Endodermal cell (in vitro differentiated cells): ENCODE data around the gene SEPSECS. TPM values are rescaled to one million over a fixed set of nuclear protein-coding genes. Genes with fewer than 3 reads are reported as not detected.

Experiments
- DNase-seq: peaks from one replicate; pipeline ENCODE4 v3.0.0-alpha.2; 2017
- H3K27ac ChIP-seq: 2 replicates; pipeline ENCODE4 v1.5.1; 2013; ENCODE audit warnings: mild to moderate bottlenecking, low read depth, low read length, moderate library complexity
- H3K27me3 ChIP-seq: 2 replicates; pipeline ENCODE4 v1.6.1; 2013; ENCODE audit warnings: mild to moderate bottlenecking, low read length, moderate library complexity; ENCODE audit not compliant: insufficient read depth, control insufficient read depth, poor library complexity, severe bottlenecking
- H3K36me3 ChIP-seq: 2 replicates; pipeline ENCODE4 v1.7.0; 2013; ENCODE audit warnings: mild to moderate bottlenecking, low read length, moderate library complexity; ENCODE audit not compliant: control insufficient read depth, insufficient read depth
- H3K4me1 ChIP-seq: one replicate; pipeline ENCODE4 v1.7.0; 2013; ENCODE audit warnings: low read length; ENCODE audit not compliant: control insufficient read depth, insufficient read depth
- H3K4me3 ChIP-seq: 2 replicates; pipeline ENCODE4 v1.5.1; 2013; ENCODE audit warnings: mild to moderate bottlenecking, low read length, moderate library complexity
- H3K9ac ChIP-seq: 2 replicates; pipeline ENCODE4 v1.6.1; 2013; ENCODE audit warnings: mild to moderate bottlenecking, low read length, moderate library complexity; ENCODE audit not compliant: poor library complexity, severe bottlenecking; ENCODE audit errors: extremely low read depth
- H3K9me3 ChIP-seq: 2 replicates; pipeline ENCODE4 v1.6.1; 2013; ENCODE audit warnings: mild to moderate bottlenecking, low read length, moderate library complexity; ENCODE audit not compliant: control insufficient read depth
- H3K27ac Mint-ChIP-seq: 2 replicates; pipeline ENCODE4 v1.8.0; 2020; ENCODE audit warnings: mixed read lengths
- H3K27me3 Mint-ChIP-seq: 2 replicates; pipeline ENCODE4 v1.8.0; 2021; ENCODE audit warnings: mild to moderate bottlenecking, mixed read lengths; ENCODE audit not compliant: insufficient read depth
- H3K36me3 Mint-ChIP-seq: 2 replicates; pipeline ENCODE4 v1.8.0; 2020; ENCODE audit warnings: low read depth, mixed read lengths
- H3K4me1 Mint-ChIP-seq: 2 replicates; pipeline ENCODE4 v1.8.0; 2020; ENCODE audit warnings: mixed read lengths
- H3K4me3 Mint-ChIP-seq: 2 replicates; pipeline ENCODE4 v1.8.0; 2020; ENCODE audit warnings: mild to moderate bottlenecking, moderate library complexity, mixed read lengths
- H3K9me3 Mint-ChIP-seq: 2 replicates; pipeline ENCODE4 v1.8.0; 2020; ENCODE audit warnings: mild to moderate bottlenecking, mixed read lengths
- WGBS, 2 experiments: methylation state at CpG; one replicate each; pipeline versions ENCODE4 v1.1.5 to v1.1.7; 2013; ENCODE audit warnings: missing lambda C conversion rate in 2 of 2, mixed read lengths in 1 of 2; ENCODE audit not compliant: insufficient coverage in 1 of 2, insufficient read length in 1 of 2; 5-methylcytosine and 5-hydroxymethylcytosine counted together
- total RNA-seq, 2 donors: library from RNA; stranded (reverse); fragmentation: NEBNext Ultra II Directional in 1 of 2; extraction: Animal tissue kit (Norgen Biotek cat#: 25700) in 1 of 2; gene quantifications; 2 replicates in 1 of 2; 3 replicates in 1 of 2; pipeline ENCODE4 v1.2.1, GENCODE V29; 2021
- TF ChIP-seq, protein P1 (sequence below): fragments of 200-600 bp; sonication (generic); conservative IDR thresholded peaks from 2 replicates; pipeline ENCODE4 v1.5.0; 2021; ENCODE audit warnings: antibody characterized with exemption, mild to moderate bottlenecking

The SEPSECS gene
- total RNA-seq, 2 donors from 2014 or later, result 5.9 to 12.6 TPM

DNA sequence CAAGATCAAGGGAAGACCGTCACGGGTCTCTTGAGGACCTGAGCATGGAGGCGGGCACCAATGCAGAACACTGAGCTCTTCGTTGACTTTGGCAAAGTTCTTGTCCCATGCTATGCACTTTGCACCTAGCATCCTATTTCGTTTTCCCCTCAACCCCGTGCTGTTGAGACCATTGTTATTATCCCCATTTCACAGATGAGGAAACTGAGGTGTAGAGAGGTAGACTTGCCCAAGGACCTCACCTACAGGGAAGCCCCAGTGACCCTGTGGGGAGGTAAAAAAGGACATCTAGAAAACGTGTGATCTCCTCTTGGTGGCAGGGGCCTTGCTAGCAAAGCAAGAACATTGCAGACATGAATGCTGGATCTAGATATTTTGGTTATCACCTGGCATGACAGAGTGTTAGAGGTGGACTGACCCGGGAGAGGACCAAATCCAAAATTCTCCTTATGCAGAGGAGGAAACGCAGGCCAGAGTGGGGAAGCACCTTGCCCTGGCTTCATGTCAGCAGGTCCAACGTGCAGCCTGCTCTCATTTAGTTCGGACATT lies 48.5 kb downstream of the SEPSECS start:
- TF ChIP-seq, protein P1, sequence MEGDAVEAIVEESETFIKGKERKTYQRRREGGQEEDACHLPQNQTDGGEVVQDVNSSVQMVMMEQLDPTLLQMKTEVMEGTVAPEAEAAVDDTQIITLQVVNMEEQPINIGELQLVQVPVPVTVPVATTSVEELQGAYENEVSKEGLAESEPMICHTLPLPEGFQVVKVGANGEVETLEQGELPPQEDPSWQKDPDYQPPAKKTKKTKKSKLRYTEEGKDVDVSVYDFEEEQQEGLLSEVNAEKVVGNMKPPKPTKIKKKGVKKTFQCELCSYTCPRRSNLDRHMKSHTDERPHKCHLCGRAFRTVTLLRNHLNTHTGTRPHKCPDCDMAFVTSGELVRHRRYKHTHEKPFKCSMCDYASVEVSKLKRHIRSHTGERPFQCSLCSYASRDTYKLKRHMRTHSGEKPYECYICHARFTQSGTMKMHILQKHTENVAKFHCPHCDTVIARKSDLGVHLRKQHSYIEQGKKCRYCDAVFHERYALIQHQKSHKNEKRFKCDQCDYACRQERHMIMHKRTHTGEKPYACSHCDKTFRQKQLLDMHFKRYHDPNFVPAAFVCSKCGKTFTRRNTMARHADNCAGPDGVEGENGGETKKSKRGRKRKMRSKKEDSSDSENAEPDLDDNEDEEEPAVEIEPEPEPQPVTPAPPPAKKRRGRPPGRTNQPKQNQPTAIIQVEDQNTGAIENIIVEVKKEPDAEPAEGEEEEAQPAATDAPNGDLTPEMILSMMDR, result no peak
- Histone ChIP-seq H3K27me3 (no peaks in the 10 kb centered on the region), H3K27ac (no peak overlapping the region), H3K4me3 (no peak overlapping the region), H3K9ac (no peak overlapping the region), H3K36me3 (no peaks in the 10 kb centered on the region), H3K9me3 (no peaks in the 10 kb centered on the region), H3K4me1 (peaks cover 12% of the 10 kb centered on the region)
- peaks cover 31% of the 10 kb centered on the region for H3K27me3 Mint-ChIP-seq
- no peak overlapping the region for H3K4me3 Mint-ChIP-seq
- no peaks in the 10 kb centered on the region for H3K36me3 Mint-ChIP-seq
- H3K4me1 Mint-ChIP-seq, result peaks cover 24% of the 10 kb centered on the region
- H3K27ac Mint-ChIP-seq, result no peak overlapping the region
- no peaks in the 10 kb centered on the region for H3K9me3 Mint-ChIP-seq
- 90% methylated on average over 7 to 11 of the region's 11 CpGs for WGBS, 2 experiments
- DNase-seq, result no peak

DNA sequence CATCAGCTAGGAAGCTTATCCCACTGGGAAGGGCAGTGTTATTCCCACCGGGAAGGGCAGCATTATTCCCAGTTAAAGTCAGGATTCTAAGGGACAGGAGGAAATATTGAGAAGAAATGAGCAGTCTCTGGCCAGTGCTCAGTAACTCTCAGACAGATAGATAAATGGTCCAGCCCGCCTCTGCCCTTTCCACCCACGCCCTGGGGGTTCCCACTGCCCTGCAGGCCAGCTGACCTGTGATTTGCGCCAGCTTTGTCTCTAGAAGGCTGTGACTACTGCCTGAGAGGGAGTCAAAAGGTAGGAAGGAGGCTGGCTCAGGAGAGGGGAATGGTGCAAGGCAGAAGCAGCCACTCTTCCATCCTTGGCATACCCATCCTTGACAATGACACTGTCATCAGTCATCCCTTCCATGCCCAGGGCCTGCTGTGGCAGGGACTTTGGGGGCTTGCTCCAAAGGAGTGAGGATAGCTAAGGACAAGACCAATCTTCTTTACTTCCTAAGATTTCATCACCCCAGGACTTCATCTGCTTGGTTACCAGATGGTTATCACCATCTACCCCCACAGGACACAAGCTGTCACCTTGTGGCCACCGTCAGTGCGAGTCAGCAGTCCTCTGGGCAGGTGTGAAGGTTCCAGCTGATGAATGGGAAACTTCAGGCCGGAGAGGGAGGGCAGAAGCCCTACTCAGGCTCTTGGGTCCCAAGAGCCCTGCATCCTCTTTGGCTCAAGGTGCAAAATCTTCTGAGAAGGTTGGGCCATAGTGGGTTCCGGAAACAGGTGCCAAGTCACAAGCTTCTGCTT lies 49.5 kb downstream of the SEPSECS start:
- H3K4me1 Mint-ChIP-seq, result peaks cover 24% of the 10 kb centered on the region

DNA sequence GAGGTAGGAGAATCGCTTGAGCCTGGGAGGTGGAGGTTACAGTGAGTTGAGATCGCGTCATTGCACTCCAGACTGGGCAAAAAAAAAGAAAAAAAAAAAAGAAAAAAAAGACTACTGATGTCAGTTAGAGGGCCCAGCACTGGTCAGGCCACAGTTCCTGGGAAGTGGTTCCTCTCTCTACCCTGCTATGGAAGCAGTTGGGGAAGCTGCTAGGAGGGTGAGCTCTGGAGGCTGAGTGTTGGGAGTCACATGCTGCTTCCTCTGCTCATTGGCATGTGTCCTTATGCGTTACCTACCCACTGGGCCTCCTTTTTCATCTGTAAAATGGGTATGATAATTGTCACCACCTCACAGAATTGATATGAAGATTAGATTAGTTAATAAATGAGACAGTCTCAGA lies 50.7 kb downstream of the SEPSECS start:
- Mint-ChIP-seq H3K4me1 (peaks cover 26% of the 10 kb centered on the region), H3K27ac (no peak overlapping the region)
- no peak overlapping the region for H3K4me3 ChIP-seq

More for the DNA sequence above, 49.5 kb downstream of the SEPSECS start:
- H3K4me1 ChIP-seq, result peaks cover 12% of the 10 kb centered on the region
- Mint-ChIP-seq H3K9me3 (no peaks in the 10 kb centered on the region), H3K27ac (no peak overlapping the region), H3K4me3 (no peak overlapping the region), H3K36me3 (no peaks in the 10 kb centered on the region), H3K27me3 (peaks cover 29% of the 10 kb centered on the region)
- no peak overlapping the region for H3K4me3 ChIP-seq
- no peak for DNase-seq
- no peaks in the 10 kb centered on the region for H3K27me3 ChIP-seq
- TF ChIP-seq, protein P1, result no peak
- H3K9ac ChIP-seq, result no peak overlapping the region
- no peak overlapping the region for H3K27ac ChIP-seq
- H3K36me3 ChIP-seq, result no peaks in the 10 kb centered on the region
- WGBS, 2 experiments, result 87 to 100% methylated on average over 2 to 8 of the region's 8 CpGs
- H3K9me3 ChIP-seq, result no peaks in the 10 kb centered on the region

More for the DNA sequence above, 50.7 kb downstream of the SEPSECS start:
- Histone ChIP-seq H3K4me1 (peaks cover 12% of the 10 kb centered on the region), H3K27ac (no peak overlapping the region), H3K36me3 (no peaks in the 10 kb centered on the region), H3K27me3 (no peaks in the 10 kb centered on the region), H3K9me3 (no peaks in the 10 kb centered on the region), H3K9ac (no peak overlapping the region)
- H3K9me3 Mint-ChIP-seq, result no peaks in the 10 kb centered on the region
- 97% methylated on average over 3 of the region's 4 CpGs; no CpG with 5 or more reads in 1 of the 2 experiments for WGBS, 2 experiments
- peaks cover 27% of the 10 kb centered on the region for H3K27me3 Mint-ChIP-seq
- no peak for DNase-seq
- TF ChIP-seq, protein P1, result no peak
- H3K36me3 Mint-ChIP-seq, result no peaks in the 10 kb centered on the region
- H3K4me3 Mint-ChIP-seq, result no peak overlapping the region
